ENCODE measurements around the gene NACC2.
"Not testable (repeated sequence)": the region's sequence is repeated elsewhere in the genome, so short reads cannot be mapped to it uniquely, and the experiment has no call there.

Gene NACC2

GRCh38 chr9:135971111-135971766, 123.8 kb downstream of the NACC2 start:
- Histone ChIP-seq H3K36me3 (ENCODE audit: control insufficient read depth, low read depth, low read length) (no peaks in the 10 kb centered on the region), H3K4me3 (ENCODE audit: low read length) (no peak overlapping the region), H3K27ac (ENCODE audit: low read length) (no peak overlapping the region), H3K9me3 (ENCODE audit: control insufficient read depth, low read depth, low read length) (no peaks in the 10 kb centered on the region), H3K9ac (ENCODE audit: low read length) (no peak overlapping the region), H3K4me1 (ENCODE audit: control insufficient read depth, low read depth, low read length) (peaks cover 4% of the 10 kb centered on the region), H3K27me3 (ENCODE audit: control insufficient read depth, insufficient read depth, low read length) (no peaks in the 10 kb centered on the region)

GRCh38 chr9:135970128-135970815, 124.8 kb downstream of the NACC2 start:
- H3K9me3 ChIP-seq (ENCODE audit: control insufficient read depth, low read depth, low read length), result no peaks in the 10 kb centered on the region
- no peaks in the 10 kb centered on the region for H3K36me3 ChIP-seq (ENCODE audit: control insufficient read depth, low read depth, low read length)
- H3K4me1 ChIP-seq (ENCODE audit: control insufficient read depth, low read depth, low read length), result peaks cover 4% of the 10 kb centered on the region
- H3K27me3 ChIP-seq (ENCODE audit: control insufficient read depth, insufficient read depth, low read length), result no peaks in the 10 kb centered on the region
- H3K4me3 ChIP-seq (ENCODE audit: low read length), result no peak overlapping the region
- no peak overlapping the region for H3K9ac ChIP-seq (ENCODE audit: low read length)
- no peak overlapping the region for H3K27ac ChIP-seq (ENCODE audit: low read length)

- Histone ChIP-seq H3K36me3 (ENCODE audit: control insufficient read depth, low read depth, low read length) (no peaks in the 10 kb centered on the region), H3K9ac (ENCODE audit: low read length) (no peak overlapping the region), H3K27ac (ENCODE audit: low read length) (no peak overlapping the region), H3K4me3 (ENCODE audit: low read length) (no peak overlapping the region), H3K27me3 (ENCODE audit: control insufficient read depth, insufficient read depth, low read length) (no peaks in the 10 kb centered on the region), H3K9me3 (ENCODE audit: control insufficient read depth, low read depth, low read length) (no peaks in the 10 kb centered on the region), H3K4me1 (ENCODE audit: control insufficient read depth, low read depth, low read length) (peaks cover 4% of the 10 kb centered on the region)
These were observed 125.9 kb downstream of the NACC2 start for GRCh38 chr9:135969064-135969683.

- peaks cover 4% of the 10 kb centered on the region for H3K4me1 ChIP-seq (ENCODE audit: control insufficient read depth, low read depth, low read length)
These were observed 126.5 kb downstream of the NACC2 start for GRCh38 chr9:135968601-135969000.

GRCh38 chr9:135968083-135968476, 127.0 kb downstream of the NACC2 start:
- Histone ChIP-seq H3K27me3 (ENCODE audit: control insufficient read depth, insufficient read depth, low read length) (no peaks in the 10 kb centered on the region), H3K9ac (ENCODE audit: low read length) (no peak overlapping the region)

More at GRCh38 chr9:135968601-135969000, 126.5 kb downstream of the NACC2 start:
- Histone ChIP-seq H3K4me3 (ENCODE audit: low read length) (no peak overlapping the region), H3K9ac (ENCODE audit: low read length) (no peak overlapping the region), H3K9me3 (ENCODE audit: control insufficient read depth, low read depth, low read length) (no peaks in the 10 kb centered on the region), H3K27ac (ENCODE audit: low read length) (no peak overlapping the region), H3K27me3 (ENCODE audit: control insufficient read depth, insufficient read depth, low read length) (no peaks in the 10 kb centered on the region), H3K36me3 (ENCODE audit: control insufficient read depth, low read depth, low read length) (no peaks in the 10 kb centered on the region)

GRCh38 chr9:135966916-135967260, 128.2 kb downstream of the NACC2 start:
- H3K4me1 ChIP-seq (ENCODE audit: control insufficient read depth, low read depth, low read length); H3K36me3 ChIP-seq (ENCODE audit: control insufficient read depth, low read depth, low read length); H3K27me3 ChIP-seq (ENCODE audit: control insufficient read depth, insufficient read depth, low read length); H3K9me3 ChIP-seq (ENCODE audit: control insufficient read depth, low read depth, low read length); H3K27ac ChIP-seq (ENCODE audit: low read length); H3K9ac ChIP-seq (ENCODE audit: low read length); H3K4me3 ChIP-seq (ENCODE audit: low read length): not testable (repeated sequence)

More at GRCh38 chr9:135968083-135968476, 127.0 kb downstream of the NACC2 start:
- H3K9me3 ChIP-seq (ENCODE audit: control insufficient read depth, low read depth, low read length), result no peaks in the 10 kb centered on the region
- no peak overlapping the region for H3K4me3 ChIP-seq (ENCODE audit: low read length)
- H3K36me3 ChIP-seq (ENCODE audit: control insufficient read depth, low read depth, low read length), result no peaks in the 10 kb centered on the region
- peaks cover 4% of the 10 kb centered on the region for H3K4me1 ChIP-seq (ENCODE audit: control insufficient read depth, low read depth, low read length)
- no peak overlapping the region for H3K27ac ChIP-seq (ENCODE audit: low read length)

GRCh38 chr9:135965124-135965756, 129.8 kb downstream of the NACC2 start:
- Histone ChIP-seq H3K9ac (ENCODE audit: low read length) (no peak overlapping the region), H3K27ac (ENCODE audit: low read length) (no peak overlapping the region), H3K9me3 (ENCODE audit: control insufficient read depth, low read depth, low read length) (no peaks in the 10 kb centered on the region), H3K36me3 (ENCODE audit: control insufficient read depth, low read depth, low read length) (no peaks in the 10 kb centered on the region), H3K4me1 (ENCODE audit: control insufficient read depth, low read depth, low read length) (peaks cover 12% of the 10 kb centered on the region), H3K4me3 (ENCODE audit: low read length) (no peak overlapping the region), H3K27me3 (ENCODE audit: control insufficient read depth, insufficient read depth, low read length) (no peaks in the 10 kb centered on the region)

- Histone ChIP-seq H3K36me3 (ENCODE audit: control insufficient read depth, low read depth, low read length) (no peaks in the 10 kb centered on the region), H3K9me3 (ENCODE audit: control insufficient read depth, low read depth, low read length) (no peaks in the 10 kb centered on the region), H3K27me3 (ENCODE audit: control insufficient read depth, insufficient read depth, low read length) (no peaks in the 10 kb centered on the region), H3K9ac (ENCODE audit: low read length) (no peak overlapping the region), H3K4me3 (ENCODE audit: low read length) (no peak overlapping the region), H3K4me1 (ENCODE audit: control insufficient read depth, low read depth, low read length) (peaks cover 18% of the 10 kb centered on the region), H3K27ac (ENCODE audit: low read length) (no peak overlapping the region)
These were observed 131.2 kb downstream of the NACC2 start for GRCh38 chr9:135963938-135964337.

- Histone ChIP-seq H3K9ac (ENCODE audit: low read length) (no peak overlapping the region), H3K27ac (ENCODE audit: low read length) (no peak overlapping the region), H3K36me3 (ENCODE audit: control insufficient read depth, low read depth, low read length) (no peaks in the 10 kb centered on the region), H3K27me3 (ENCODE audit: control insufficient read depth, insufficient read depth, low read length) (no peaks in the 10 kb centered on the region), H3K4me1 (ENCODE audit: control insufficient read depth, low read depth, low read length) (peaks cover 18% of the 10 kb centered on the region), H3K4me3 (ENCODE audit: low read length) (no peak overlapping the region), H3K9me3 (ENCODE audit: control insufficient read depth, low read depth, low read length) (no peaks in the 10 kb centered on the region)
These were observed 131.8 kb downstream of the NACC2 start for GRCh38 chr9:135963338-135963737.

GRCh38 chr9:135962696-135963307, 132.3 kb downstream of the NACC2 start:
- Histone ChIP-seq H3K27ac (ENCODE audit: low read length) (no peak overlapping the region), H3K27me3 (ENCODE audit: control insufficient read depth, insufficient read depth, low read length) (no peaks in the 10 kb centered on the region), H3K4me3 (ENCODE audit: low read length) (no peak overlapping the region), H3K36me3 (ENCODE audit: control insufficient read depth, low read depth, low read length) (no peaks in the 10 kb centered on the region), H3K9me3 (ENCODE audit: control insufficient read depth, low read depth, low read length) (no peaks in the 10 kb centered on the region), H3K4me1 (ENCODE audit: control insufficient read depth, low read depth, low read length) (peaks cover 15% of the 10 kb centered on the region), H3K9ac (ENCODE audit: low read length) (no peak overlapping the region)
